H4 (cell line): ENCODE measurements around the gene SEC23A. TPM values are rescaled to one million over a fixed set of nuclear protein-coding genes. Genes with fewer than 3 reads are reported as not detected.
"Not testable (repeated sequence)": the region's sequence is repeated elsewhere in the genome, so short reads cannot be mapped to it uniquely, and the experiment has no call there.

Experiments
- DNase-seq: peaks from one replicate; pipeline ENCODE4 v3.0.0-alpha.2; 2015; ENCODE audit warnings: low spot score
- total RNA-seq: library from RNA; depleted of rRNA; stranded (reverse); fragments of >200 nt; shearing (Covaris generic); gene quantifications from 2 replicates; pipeline ENCODE4 v1.2.3, GENCODE V29; 2014

SEC23A gene
- total RNA-seq, 1 experiment from 2014 or later, result 119 TPM

GRCh38 chr14:39030209-39030608, 72.8 kb downstream of the SEC23A start:
- no peak for DNase-seq

GRCh38 chr14:39029789-39030188, 73.2 kb downstream of the SEC23A start:
- DNase-seq, result no peak

GRCh38 chr14:39028620-39029019, 74.4 kb downstream of the SEC23A start:
- DNase-seq, result no peak

DNA sequence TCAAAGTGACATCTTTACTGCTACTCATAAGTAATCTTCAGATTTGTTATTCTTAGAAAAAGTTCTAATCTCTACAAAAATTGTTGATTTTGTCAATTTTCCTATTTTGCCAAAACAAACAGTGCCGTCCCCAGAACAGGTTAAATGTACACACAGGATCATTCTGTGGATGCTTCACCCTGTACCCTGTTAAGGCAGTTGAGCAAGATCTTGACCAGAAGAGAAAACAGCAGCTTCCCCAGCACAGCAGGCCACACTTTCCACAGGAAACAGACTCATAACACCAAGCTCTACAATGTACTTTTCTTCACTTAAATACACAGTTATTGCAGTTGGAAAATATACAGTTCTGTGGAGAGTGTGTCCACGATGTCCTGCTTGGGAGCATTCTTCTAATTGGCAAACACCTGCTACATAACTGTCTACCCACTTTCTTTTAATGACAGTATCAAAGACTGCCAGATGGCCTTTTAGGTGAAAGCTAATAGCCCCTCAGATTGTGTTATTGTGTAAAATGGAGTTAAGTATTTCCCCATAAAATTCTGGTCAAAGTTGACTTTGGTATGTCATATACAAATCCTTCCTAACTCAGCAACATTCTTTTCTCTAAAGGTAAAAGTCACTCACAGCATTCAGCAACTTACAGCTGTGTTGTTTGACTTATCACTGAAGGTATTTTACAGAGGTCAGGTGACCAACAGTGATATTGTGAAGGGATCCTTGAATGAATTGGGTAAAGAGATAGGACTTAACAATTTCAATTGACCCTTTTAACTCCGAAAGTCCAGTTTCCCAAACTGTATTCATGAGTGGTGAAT, 77.0 kb downstream of the SEC23A start:
- DNase-seq, result no peak

DNA sequence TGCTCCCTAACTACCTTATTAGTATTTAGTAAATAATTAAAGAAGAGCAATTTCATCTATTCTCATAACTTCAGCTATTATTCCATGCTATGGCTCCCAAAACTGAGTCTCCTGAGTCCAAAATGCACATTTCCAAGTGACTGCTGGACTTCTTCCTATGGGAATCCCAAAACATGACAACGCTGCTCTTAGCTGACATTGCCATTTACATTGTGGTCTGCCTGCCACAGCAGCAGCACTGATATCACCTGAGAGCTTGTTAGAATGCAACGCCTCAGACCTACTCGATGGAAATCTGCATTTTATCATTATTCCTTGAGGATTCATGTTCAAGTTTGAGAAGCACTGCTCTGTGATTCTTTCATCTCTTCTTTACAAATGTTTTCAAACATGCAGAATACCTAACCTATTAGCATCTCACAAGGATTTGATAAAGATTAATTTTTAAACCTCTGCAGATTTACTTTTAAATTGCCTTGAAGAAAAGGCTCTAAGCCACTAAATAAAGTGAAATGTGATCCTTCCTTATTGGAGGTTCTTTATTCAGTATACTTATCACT, 77.7 kb downstream of the SEC23A start:
- DNase-seq, result no peak

GRCh38 chr14:39023939-39024871, 78.8 kb downstream of the SEC23A start:
- no peak for DNase-seq

GRCh38 chr14:39017096-39018016, 85.7 kb downstream of the SEC23A start:
- not testable (repeated sequence) for DNase-seq

DNA sequence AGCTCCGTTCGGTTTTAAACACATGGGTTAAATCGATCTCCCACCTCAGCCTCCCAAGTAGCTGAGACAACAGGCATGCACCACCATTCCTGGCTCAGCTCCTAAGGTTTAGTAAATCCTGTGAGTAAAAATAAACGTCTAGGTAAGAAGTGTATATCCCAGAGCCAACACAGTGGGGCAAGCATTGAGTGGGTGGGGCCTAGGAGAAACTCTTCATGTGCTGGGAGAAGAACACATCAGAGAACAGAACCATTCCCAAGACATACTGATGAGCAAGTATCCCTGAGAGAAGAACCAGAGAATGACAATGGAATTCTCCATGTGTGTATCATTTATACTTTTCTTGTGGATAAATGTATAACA, 86.3 kb downstream of the SEC23A start:
- DNase-seq, result no peak

GRCh38 chr14:39015964-39016577, 87.0 kb downstream of the SEC23A start:
- no peak for DNase-seq

DNA sequence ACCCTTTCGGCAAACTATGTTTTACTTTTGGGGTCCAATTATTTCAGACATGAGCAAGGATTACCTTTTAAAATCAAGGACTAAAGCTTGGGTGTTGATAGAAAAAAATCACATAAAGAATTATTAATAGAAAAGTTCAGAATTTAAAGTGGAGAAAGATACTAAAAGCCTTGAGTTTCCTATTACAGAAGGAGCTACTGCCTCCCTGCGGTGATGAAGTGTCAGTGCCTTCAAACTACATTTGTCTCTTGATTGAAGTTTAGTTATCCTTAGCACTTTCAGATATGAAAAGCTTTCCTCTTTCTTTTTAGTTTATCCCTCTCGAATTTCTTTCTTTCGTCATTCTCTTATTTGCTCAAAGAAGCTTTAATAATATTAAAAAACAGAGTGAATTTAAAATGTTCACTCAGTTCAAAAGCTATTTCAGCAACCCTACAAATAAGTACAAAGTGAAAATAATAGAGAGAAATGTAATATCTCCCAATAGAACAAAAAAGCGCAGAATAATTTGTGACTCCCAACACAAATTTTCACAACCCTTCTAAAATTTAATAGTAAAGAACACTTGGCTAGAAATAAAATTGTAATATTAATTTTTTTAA, 87.6 kb downstream of the SEC23A start:
- peak; percentile 34 for DNase-seq

GRCh38 chr14:39014460-39014859, 88.6 kb downstream of the SEC23A start:
- no peak for DNase-seq

DNA sequence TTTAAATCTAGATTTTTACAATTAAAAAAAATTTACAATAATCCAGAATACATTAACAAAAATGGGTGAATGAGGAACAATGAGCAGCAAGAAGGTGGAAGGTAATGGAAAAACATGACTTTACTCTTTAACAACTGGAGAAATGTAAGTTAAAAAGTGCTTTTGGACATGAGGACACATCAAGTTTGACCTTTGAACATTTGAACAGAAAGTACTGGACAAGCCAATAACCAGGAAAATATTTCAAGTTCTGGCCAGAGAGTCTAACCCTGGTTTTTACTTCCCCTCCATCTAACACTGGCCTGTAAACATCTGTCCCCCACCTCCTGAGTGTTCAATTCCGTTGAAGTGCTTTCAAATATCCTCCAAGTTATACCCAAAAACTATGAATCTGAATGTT, 94.1 kb downstream of the SEC23A start:
- DNase-seq, result not testable (repeated sequence)

GRCh38 chr14:39006721-39007410, 96.2 kb downstream of the SEC23A start:
- no peak for DNase-seq

- DNase-seq, result no peak
These were observed 97.8 kb downstream of the SEC23A start for GRCh38 chr14:39005044-39005880.

DNA sequence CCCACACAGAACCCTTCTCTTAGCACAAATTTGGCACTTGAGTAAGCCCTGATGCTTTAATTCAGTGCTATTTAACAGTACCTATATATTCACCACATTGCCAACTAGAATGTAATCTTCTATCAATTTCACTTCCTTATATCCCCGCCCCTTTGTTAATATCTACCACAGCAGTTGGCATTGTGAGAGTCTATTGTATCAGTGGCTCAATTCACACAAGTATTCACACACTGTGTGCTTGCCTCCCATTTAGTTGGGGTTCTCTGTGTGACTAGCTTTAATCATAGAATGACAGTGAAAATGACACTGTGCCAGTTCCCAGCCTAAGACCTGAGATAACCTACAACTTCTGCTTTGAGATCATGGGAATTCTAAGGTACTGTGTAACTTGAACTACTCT, 103.1 kb downstream of the SEC23A start:
- no peak for DNase-seq

DNA sequence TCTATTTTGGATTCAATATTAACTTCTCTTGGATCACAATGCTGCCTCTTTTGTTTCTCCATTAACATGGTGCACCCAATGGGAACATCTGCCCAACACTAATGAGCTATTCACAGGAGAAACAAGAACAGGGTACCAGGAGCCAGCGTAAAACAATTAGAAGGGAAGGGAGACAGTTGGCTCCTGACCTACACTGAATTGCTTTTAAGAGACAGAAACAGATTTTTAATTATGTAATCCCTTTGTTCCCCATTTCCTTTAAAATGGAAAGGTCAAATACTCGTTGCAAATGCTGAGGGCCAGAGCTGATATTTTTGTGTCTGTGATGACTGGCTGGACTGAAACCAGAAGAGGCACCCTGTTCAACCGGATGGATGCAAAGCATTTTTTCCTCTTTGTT, 108.3 kb downstream of the SEC23A start:
- DNase-seq, result no peak

DNA sequence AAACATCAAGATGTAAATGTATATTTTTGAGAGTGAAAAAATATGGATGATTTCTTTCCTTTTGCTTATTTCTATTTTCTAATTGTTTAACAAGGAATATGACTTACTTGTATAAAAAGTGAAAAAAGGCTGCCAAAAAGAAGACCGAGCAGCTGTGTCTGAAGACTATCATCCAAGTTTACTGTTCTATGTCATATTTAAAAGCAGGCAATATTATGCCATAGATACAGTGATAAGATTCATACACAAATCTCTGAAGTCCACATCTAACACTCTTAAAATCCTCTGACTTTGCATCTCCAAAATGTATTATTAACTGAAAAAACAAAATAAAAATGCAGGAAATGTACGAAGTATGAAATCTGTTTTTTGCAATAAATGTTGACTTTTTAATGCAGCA, 109.1 kb downstream of the SEC23A start:
- no peak for DNase-seq

- DNase-seq, result no peak
These were observed 110.8 kb downstream of the SEC23A start for GRCh38 chr14:38992067-38992844.
